HG02642 (cell line): ENCODE data around the gene STRBP.
"Not testable (repeated sequence)": the region's sequence is repeated elsewhere in the genome, so short reads cannot be mapped to it uniquely, and the experiment has no call there.

ENCODE experiments used
- ATAC-seq: cut with Tn5 transposase; IDR thresholded peaks from one replicate; pipeline ENCODE4 v1.9.1; 2021; ENCODE audit warnings: mild to moderate bottlenecking; ENCODE audit not compliant: unreplicated experiment, poor library complexity

Gene STRBP

GRCh38 chr9:123253204-123253603 lies 15.2 kb downstream of the STRBP start:
- ATAC-seq: no peak

- no peak for ATAC-seq
Measured at GRCh38 chr9:123251741-123252140, 16.6 kb downstream of the STRBP start.

DNA sequence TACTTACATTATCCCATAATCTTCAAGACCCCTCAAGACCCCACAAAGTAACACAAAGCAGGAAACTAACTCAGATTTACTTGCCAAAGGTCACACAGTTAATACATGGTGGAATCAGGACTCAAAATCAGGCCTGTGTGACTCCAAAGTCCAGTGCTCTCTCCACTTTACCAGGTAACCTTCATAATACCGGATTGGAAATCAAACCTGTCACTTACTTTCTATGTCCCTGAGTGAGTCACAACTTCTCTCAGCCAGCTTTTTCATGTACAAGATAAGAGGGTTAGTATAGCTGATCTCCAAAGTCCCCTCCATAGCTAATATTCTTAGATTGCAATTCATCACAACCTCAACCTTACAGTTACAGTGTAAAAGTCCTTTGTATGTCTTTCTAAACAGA lies 17.1 kb downstream of the STRBP start:
- no peak for ATAC-seq

- no peak for ATAC-seq
Measured at GRCh38 chr9:123250504-123250903, 17.9 kb downstream of the STRBP start.

DNA sequence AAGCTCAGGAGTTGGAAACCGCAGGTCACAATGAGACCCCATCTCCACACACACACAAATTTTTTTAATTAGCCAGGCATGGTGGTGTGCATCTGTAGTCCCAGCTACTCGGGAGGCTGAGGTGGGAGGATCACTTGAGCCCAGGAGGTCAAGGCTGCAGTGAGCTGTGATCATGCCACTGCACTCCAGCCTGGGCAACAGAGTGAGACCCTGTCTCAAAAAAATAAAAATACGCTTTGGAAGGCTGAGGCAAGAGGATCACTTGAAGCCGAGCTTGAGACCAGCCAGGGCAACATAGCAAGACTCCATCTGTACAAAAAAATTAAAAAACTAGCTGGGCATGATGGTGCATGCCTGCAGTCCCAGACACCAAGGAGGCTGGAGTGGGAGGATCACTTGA lies 19.2 kb downstream of the STRBP start:
- ATAC-seq: not testable (repeated sequence)

- no peak for ATAC-seq
Measured at GRCh38 chr9:123248630-123249029, 19.8 kb downstream of the STRBP start.

DNA sequence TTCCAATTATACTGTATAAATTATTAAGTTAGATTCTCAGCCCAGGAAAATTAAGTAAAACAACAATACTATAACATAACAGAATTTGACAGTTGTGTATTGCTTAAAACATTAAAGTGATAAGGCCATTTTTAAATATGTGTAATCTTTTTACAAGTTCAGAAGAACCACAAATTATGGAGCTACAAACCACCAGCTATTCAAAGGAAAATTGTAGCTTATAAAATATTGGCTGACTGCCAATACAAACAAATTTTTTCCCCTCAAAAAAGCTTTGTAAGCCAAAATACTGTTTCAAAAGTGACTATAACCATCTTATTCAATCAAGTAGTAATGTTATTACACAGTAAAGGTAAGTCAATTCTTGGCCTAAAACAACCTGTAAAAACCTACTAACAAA lies 21.9 kb downstream of the STRBP start:
- ATAC-seq: no peak

- no peak for ATAC-seq
Measured at GRCh38 chr9:123239726-123240125, 28.7 kb downstream of the STRBP start.

DNA sequence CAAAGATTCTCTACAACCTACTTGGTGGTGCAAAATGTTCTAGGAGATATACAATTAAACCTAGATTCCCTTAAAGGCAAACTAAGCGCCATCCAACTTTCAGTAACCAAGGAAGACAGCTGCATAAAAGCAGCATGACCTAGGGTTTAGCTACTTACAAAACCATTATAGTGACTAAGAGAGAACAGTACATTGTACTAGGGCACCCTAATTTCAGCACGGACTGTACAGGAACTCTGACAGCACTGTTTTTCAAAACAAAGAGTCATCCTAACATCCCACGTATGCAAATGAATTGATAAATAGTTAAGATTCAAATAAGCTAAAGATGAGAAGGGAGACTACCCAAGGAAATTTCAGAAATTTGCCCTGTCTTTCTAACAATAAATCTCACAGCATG lies 30.0 kb downstream of the STRBP start:
- ATAC-seq: no peak

DNA sequence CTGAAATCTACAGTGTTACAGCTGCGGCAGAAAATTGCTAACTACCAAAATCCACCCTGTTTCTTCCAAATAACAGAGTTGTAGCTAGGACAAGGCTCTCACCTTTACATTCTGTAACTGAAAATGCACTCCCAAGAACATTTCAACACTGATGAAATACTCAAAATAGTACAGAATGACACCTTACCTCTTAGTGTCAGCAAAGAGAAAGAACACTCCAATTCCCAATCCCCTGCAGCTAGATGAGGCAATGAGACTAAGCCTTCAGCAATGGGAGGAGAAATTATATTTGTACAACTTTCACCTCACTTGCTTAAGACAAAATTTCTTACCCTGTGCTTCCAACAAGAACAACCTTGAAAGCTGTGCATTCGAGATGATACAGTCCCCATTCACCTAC lies 31.2 kb downstream of the STRBP start:
- ATAC-seq: no peak

DNA sequence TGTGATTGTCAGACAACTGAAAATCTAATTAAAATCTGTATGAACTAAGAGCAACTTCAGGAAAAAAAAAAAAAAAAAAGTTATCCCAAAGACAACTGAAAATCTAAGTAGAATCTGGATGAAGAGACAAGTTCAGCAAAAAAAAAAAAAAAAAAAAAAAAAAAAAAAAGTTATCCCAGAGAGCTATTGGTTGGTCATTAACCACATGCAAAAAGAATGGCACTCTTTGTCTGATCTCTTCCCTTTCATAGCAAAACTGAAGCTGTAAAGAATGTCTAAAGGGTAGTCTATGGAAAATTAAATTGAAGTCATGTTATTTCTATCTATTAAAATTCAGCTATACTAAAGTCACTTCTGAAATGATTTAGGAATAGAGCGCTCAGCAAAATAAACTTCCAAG lies 32.9 kb downstream of the STRBP start:
- no peak for ATAC-seq

DNA sequence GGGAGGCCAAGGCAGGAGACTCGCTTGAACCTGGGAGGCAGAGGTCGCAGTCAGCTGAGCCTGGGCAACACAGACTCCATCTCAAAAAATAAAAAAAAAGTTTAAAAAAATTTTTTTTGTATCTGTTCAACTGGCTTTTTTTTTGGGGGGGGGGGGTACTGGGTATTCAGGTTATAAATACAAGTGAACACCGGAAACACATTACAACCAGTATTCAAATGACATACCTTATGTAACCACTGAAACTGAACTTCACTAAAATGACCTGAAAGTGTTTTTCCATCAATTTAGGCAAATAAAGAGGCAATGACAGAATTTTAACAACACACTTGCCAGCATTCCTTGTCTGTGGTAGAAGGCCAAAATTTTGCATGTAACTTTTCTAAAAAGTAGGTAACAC lies 33.5 kb downstream of the STRBP start:
- no peak for ATAC-seq

DNA sequence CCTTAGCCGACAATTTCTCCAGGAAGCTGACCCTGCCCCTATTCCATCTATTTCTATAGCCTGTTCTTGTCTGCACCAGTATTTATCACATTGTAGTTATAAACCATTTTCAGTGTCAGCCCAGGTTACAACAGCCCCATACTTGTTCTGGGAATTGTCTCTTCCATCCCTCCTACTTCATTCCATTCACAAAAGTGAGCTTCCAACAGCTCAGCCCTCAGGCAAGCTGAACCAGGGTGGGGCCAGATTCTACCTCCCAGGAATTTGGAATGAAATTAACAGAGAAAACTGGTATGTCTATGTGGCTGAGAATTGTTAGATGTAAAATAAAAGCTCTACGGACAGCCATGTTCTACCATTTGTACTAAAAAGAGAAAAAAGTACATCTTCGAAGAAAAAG lies 36.1 kb downstream of the STRBP start:
- ATAC-seq: no peak

DNA sequence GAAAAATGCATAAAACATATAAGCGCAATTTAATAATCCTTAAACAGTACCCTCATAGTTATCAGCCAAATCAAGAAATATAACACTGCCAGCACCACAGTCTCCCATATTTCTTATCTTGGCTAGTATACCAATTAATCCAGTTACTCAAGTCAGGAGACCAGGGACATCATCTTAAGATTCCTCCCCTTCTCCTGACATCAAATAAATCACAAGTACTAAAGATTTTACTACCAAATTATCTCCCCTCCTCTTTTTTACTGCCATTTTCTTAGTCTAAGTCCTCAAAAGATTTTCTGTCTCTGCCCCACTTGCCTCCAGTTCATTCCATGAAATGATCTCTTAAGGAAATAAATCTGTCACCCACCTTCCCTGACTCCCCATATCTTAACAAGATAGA lies 37.0 kb downstream of the STRBP start:
- no peak for ATAC-seq

DNA sequence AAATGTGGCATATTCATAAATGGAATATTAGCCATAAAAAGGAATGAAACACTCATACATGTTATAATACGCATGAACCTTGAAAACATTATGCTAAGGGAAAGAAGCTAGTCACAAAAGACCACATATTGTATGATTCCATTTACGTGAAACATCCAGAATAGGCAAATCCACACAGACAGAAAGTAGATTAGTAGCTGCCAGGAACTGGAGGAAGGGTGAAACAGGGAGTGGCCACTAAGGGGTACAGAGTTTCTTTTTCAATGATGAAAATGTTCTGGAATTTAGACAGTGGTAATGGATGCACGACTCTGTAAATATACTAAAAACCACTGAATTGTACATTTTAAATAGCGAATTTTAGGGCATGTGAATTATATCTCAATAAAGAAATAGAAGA lies 39.4 kb downstream of the STRBP start:
- no peak for ATAC-seq

- ATAC-seq: no peak
Measured at GRCh38 chr9:123225995-123226394, 42.4 kb downstream of the STRBP start.

DNA sequence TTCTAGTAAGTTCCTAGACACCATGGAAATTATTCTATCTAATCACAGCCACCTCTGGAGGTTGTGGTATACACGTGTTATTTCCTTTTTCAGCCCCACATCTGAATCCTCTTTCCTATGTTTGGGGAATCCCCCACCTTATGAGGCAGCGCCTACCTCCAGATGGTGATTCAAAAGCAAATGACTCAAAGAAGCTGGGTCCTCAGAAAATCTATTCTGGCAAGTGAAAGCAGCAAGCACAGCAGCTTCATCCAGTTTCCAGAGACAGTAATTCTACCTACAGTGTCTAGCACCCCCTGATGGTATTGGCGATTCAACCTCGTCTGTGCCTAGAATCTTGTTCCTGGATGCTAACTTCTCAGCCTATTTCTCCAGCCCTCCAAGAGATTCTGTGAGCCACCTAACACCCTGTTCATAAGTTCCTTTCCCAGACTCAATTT lies 43.0 kb downstream of the STRBP start:
- peak; percentile 90 for ATAC-seq

GRCh38 chr9:123220127-123220526 lies 48.3 kb downstream of the STRBP start:
- no peak for ATAC-seq

DNA sequence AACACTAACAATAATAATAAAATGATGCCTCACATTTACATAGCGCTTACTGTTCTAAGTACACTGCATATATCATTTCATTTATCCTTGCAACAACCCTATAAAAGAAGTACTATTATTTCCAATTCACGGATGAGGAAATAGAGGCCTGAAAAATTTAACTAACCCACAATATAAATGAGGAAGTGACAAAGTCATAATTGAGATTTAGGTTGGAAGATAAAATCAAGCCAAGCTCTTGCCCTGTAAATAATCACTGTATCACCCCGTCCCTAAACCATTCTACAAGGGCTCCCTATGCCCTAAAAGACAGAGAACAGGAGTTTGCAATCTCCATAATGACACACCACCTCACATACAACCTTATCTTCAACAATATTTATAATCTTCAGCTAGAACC lies 49.6 kb downstream of the STRBP start:
- ATAC-seq: no peak

GRCh38 chr9:123217128-123217654 lies 51.2 kb downstream of the STRBP start:
- no peak for ATAC-seq

DNA sequence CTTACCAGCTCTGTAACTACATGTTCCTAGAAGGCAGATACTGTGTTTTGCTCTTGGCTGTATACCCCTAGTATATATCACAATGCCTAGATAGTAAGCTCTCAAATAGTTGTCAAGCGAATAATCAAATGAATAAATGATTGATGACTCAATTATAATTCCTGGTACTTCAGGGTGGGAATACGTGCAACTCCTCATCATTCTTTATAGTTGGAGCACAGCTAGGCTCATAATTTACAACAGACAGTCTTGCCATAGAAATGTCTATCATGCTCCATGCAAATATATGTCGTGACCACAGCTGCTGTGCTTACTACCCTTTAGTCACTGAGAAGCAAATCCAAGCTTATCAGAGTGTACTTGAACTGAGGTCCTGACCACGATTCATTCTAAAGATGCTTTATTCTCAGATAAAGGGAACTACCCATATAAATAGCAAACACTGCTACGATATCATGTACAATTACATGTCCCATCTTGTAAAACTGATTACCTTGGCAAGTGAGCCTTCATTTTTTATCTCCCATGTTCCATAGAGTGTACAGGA lies 52.1 kb downstream of the STRBP start:
- ATAC-seq: no peak

GRCh38 chr9:123211081-123211480 lies 57.3 kb downstream of the STRBP start:
- ATAC-seq: no peak
